Measurements from ENCODE around the gene MPDU1. TPM values are rescaled to one million over a fixed set of nuclear protein-coding genes. Genes with fewer than 3 reads are reported as not detected.

Gene MPDU1
- 202 and 249 TPM in 2 replicates for total RNA-seq

DNA sequence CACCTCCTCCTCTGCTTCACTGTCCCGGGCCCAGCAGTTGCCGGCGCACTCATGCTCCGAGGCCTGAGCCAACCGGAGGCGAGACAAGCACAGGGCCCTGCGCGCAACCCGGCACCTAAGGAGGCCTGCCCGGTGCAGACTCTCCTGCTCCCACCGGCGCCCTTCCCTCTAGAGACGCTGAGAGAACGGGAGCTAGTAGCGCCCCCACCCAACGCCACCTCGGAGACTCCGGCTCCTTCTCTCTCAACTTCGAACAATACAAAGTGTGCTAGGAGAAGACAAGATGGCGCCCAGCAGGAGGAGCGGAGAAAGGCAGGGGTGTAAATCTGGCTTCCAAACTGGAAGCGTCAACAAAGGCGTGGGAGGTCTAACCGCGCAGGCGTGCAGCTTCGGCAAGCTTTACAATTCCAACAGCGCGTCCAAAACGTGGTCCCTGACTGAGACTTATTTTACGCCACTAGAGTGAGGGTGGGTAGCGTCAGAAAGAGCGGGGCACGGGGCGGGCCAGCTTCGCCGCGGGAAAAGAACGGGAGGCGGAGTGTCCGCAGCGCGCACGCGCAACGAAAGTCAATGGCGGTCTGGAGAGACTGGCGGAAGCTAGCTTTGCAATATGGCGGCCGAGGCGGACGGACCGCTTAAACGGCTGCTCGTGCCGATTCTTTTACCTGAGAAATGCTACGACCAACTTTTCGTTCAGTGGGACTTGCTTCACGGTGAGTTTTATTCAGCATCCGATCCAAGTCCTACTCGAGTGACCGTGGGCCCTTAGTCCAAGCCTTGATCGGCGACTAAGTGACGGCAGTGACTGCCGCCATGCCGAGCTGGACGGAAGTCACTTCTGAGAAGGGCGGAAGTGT, at the start of gene MPDU1:
MPDU1 (plus strand) TSS at position 600 of the 857 bp plus-strand sequence; CDS start at position 611, 11 bp downstream.

GRCh38 chr17:7548585-7549400, 34.9 kb upstream of the MPDU1 start, which contains the start of gene TNFSF12:
Gene TNFSF12, plus strand, starts transcription at chr17:7549058. Its CDS starts 96 bp downstream, at chr17:7549154.

DNA sequence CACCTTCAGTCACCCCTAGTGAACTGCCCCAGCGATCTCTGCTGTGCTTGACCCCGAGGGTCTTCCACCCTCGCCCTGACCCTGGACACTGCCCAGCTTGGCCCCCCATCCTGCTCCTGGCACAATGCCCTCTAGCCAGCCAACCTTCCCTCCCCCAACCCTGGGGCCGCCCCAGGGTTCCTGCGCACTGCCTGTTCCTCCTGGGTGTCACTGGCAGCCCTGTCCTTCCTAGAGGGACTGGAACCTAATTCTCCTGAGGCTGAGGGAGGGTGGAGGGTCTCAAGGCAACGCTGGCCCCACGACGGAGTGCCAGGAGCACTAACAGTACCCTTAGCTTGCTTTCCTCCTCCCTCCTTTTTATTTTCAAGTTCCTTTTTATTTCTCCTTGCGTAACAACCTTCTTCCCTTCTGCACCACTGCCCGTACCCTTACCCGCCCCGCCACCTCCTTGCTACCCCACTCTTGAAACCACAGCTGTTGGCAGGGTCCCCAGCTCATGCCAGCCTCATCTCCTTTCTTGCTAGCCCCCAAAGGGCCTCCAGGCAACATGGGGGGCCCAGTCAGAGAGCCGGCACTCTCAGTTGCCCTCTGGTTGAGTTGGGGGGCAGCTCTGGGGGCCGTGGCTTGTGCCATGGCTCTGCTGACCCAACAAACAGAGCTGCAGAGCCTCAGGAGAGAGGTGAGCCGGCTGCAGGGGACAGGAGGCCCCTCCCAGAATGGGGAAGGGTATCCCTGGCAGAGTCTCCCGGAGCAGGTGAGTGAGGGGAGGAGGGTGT, 24.9 kb upstream of the MPDU1 start, which contains the start of gene TNFSF13:
TNFSF13 (plus strand) TSS at position 207 of the 776 bp plus-strand sequence; CDS start at position 497, 290 bp downstream.

GRCh38 chr17:7561589-7562207, 22.0 kb upstream of the MPDU1 start, which contains the start of gene SENP3:
Gene SENP3, plus strand, starts transcription at chr17:7561919. Its CDS starts 1,158 bp downstream, at chr17:7563077.

GRCh38 chr17:7579001-7579833, 4.4 kb upstream of the MPDU1 start, which contains the start of gene CD68:
Gene CD68, plus strand, starts transcription at chr17:7579638. Its CDS starts 40 bp downstream, at chr17:7579678.

GRCh38 chr17:7589891-7590691, 6.4 kb downstream of the MPDU1 start, which contains the start of gene SOX15:
Gene SOX15, minus strand, starts transcription at chr17:7590094. Its CDS starts 418 bp downstream, at chr17:7589676.

DNA sequence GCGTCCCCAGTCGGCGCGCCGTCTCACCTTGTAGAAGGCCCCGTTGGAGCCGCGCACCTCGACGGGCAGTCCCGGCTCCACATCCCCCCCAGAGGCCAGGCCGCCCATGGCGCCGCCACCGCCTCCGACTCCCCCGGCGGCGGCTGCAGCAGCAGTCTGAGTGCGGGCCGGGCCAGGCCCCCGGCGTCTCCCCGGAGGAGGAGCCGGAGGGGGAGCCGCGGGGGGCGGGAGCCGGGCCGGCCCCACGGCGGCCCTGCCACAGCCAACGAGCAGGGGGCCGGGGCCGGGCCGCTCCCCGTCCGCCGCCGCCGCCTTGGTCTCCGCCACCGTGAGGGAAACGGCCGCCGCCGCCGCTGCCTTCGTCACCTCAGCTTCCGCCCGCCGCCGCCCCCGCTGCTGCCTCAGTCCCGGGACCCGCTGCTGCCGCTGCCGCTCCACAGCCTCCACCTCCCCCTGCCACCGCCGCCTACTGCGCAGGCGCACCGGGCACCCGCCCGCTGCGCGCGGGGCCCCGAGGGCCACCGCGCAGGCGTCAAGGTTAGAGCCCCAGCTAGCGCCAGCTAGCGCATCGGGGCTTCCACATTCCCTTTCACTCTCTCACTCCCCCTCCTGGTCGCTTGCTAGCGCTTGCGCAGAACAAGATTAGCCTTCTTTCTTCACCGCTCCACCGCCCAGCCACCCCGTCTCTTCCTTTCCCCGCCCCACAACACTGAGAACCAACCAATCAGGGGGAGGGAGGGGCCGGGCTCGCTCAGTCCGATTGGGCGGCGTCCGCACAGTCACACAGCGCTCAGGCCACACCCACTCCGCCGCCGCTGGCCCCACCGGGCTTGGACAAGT, 31.0 kb downstream of the MPDU1 start, which contains the start of gene FXR2:
FXR2 (minus strand) TSS at position 473 of the 840 bp plus-strand sequence; CDS start at position 108, 365 bp downstream.

DNA sequence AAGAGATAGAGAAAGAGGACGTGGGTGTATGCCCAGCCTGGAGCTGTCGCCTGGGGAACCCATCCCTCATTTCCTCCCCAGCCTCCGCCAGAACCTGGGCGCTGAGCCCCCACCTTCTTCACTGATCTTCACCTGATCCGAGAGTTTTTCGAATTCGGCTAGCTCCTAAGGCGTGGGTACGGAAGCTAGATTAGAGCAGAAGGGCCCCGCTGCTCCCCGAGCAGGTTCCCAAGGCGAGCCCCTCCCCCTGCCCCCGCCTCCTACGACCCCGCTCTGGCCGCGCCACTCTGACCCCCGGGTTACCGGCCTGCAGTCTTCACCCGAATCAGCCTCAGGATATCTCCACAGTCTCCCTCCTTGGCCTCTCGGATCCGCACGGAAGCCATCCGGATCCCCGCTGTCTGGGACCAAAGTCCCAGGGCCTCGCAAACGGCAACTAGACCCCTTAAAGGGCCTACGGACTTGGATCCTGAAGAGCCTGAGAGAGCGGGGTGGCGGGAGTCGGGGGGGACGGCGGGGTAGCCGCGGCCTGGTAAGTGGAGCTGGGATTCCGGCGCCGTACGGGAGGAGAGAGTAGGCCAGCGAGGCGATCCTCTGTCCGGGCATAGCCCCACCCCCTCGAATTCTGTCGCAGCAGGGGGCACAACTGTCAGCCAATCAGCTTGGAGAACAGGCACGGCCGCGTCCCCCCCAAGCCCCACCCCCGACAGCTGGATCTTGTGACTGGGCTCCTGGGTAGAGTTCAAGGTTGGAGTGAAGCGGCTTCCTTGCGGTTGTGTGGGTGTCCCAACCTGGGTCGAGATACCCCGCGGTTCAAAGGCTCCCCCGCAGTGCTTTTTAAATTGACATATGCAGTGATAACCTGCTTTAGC, 43.8 kb downstream of the MPDU1 start, which contains the start of gene SAT2:
SAT2 (minus strand) TSS at position 572 of the 872 bp plus-strand sequence; CDS start at position 386, 186 bp downstream.

GRCh38 chr17:7629939-7630571, 46.4 kb downstream of the MPDU1 start, which contains the start of gene SHBG:
Gene SHBG, plus strand, starts transcription at chr17:7630135. Its CDS starts 38 bp downstream, at chr17:7630173.

Other genes starting within 250 kb of the MPDU1 start
- gene ACAP1, start 247.3 kb upstream of the MPDU1 start, total RNA-seq = 1.5 and 2.7 TPM in 2 replicates
- gene KCTD11, start 231.7 kb upstream of the MPDU1 start, total RNA-seq = 11.4 and 17.8 TPM in 2 replicates
- 0.13 TPM in 1 of 2 replicates, not detected in the other for gene TMEM95, start 228.7 kb upstream of the MPDU1 start, total RNA-seq
- 0.65 and 2.2 TPM in 2 replicates for gene TNK1, start 202.8 kb upstream of the MPDU1 start, total RNA-seq
- 60.1 and 62.8 TPM in 2 replicates for gene PLSCR3, start 189.3 kb upstream of the MPDU1 start, total RNA-seq
- gene TMEM256, start 179.8 kb upstream of the MPDU1 start, total RNA-seq = 130 and 211 TPM in 2 replicates
- 18.5 and 38.1 TPM in 2 replicates for gene NLGN2, start 176.0 kb upstream of the MPDU1 start, total RNA-seq
- not detected in 2 replicates for gene SPEM1, start 163.5 kb upstream of the MPDU1 start, total RNA-seq
- not detected in 2 replicates for gene SPEM2, start 158.2 kb upstream of the MPDU1 start, total RNA-seq
- not detected in 2 replicates for gene SPEM3, start 155.0 kb upstream of the MPDU1 start, total RNA-seq
- gene TMEM102, start 148.4 kb upstream of the MPDU1 start, total RNA-seq = 3.8 and 8.9 TPM in 2 replicates
- gene FGF11, start 144.3 kb upstream of the MPDU1 start, total RNA-seq = 2.1 and 7.3 TPM in 2 replicates
- gene CHRNB1, start 138.8 kb upstream of the MPDU1 start, total RNA-seq = 5.2 and 11.9 TPM in 2 replicates
- gene ZBTB4, start 104.2 kb upstream of the MPDU1 start, total RNA-seq = 24.3 and 39.0 TPM in 2 replicates
- gene SLC35G6, start 102.4 kb upstream of the MPDU1 start, total RNA-seq = not detected in 2 replicates
- gene POLR2A, start 99.5 kb upstream of the MPDU1 start, total RNA-seq = 55.6 and 62.1 TPM in 2 replicates
- gene TNFSF12, start 34.8 kb upstream of the MPDU1 start, total RNA-seq = 16.0 and 20.4 TPM in 2 replicates
- 4.1 and 4.9 TPM in 2 replicates for gene TNFSF13, start 25.1 kb upstream of the MPDU1 start, total RNA-seq
- gene SENP3, start 21.9 kb upstream of the MPDU1 start, total RNA-seq = 62.5 and 73.4 TPM in 2 replicates
- gene CD68, start 4.2 kb upstream of the MPDU1 start, total RNA-seq = 37.4 and 40.5 TPM in 2 replicates
- 0.52 and 2.8 TPM in 2 replicates for gene SOX15, start 6.2 kb downstream of the MPDU1 start, total RNA-seq
- gene FXR2, start 31.0 kb downstream of the MPDU1 start, total RNA-seq = 24.8 and 37.5 TPM in 2 replicates
- gene SAT2, start 44.0 kb downstream of the MPDU1 start, total RNA-seq = 26.6 and 100 TPM in 2 replicates
- gene SHBG, start 46.3 kb downstream of the MPDU1 start, total RNA-seq = 0.26 and 1.4 TPM in 2 replicates
- 1.0 TPM in 1 of 2 replicates, not detected in the other for gene ATP1B2, start 67.1 kb downstream of the MPDU1 start, total RNA-seq
- gene TP53, start 103.6 kb downstream of the MPDU1 start, total RNA-seq = 55.3 and 73.2 TPM in 2 replicates
- 6.7 and 14.0 TPM in 2 replicates for gene WRAP53, start 104.6 kb downstream of the MPDU1 start, total RNA-seq
- gene EFNB3, start 121.3 kb downstream of the MPDU1 start, total RNA-seq = 1.6 and 8.7 TPM in 2 replicates
- under 0.01 and 0.16 TPM in 2 replicates for gene DNAH2, start 133.9 kb downstream of the MPDU1 start, total RNA-seq

Data from epithelial cell of alveolus of lung (primary cell).